Endothelial cell of umbilical vein (primary cell): ENCODE measurements around the gene CAMKMT. TPM values are rescaled to one million over a fixed set of nuclear protein-coding genes. Genes with fewer than 3 reads are reported as not detected.

ENCODE experiments used
- BruUV-seq: library from RNA; stranded (reverse); fragments of 400-500 nt; replicated peaks from 2 replicates; lab custom pipeline; 2021; lab: Mats Ljungman, UMichigan
- CTCF ChIA-PET: fragments of 300-600, 350-600 bp; sonication (Branson Sonifier 250); formaldehyde crosslinking; loops from one replicate; lab custom pipeline; 2021; ENCODE audit warnings: antibody characterized with exemption, inconsistent platforms; lab: Charles Lee
- POLR2A ChIA-PET: fragments of 300-600, 350-600 bp; sonication (Branson Sonifier 250); formaldehyde crosslinking; loops from one replicate; lab custom pipeline; 2021; ENCODE audit warnings: antibody characterized with exemption, inconsistent platforms; lab: Charles Lee
- DNase-seq: peaks from one replicate; pipeline ENCODE4 v3.0.0-alpha.2; 2011; ENCODE audit warnings: low read depth, low spot score
- FAIRE-seq: peaks from 2 replicates; lab custom pipeline; 2011; peaks lifted over from hg19 to GRCh38; lab: Jason Lieb, UNC
- H2AFZ ChIP-seq: 2 replicates; pipeline ENCODE4 v1.6.0; 2012; ENCODE audit warnings: low read depth, low read length, control low read depth, inconsistent platforms
- H3K27ac ChIP-seq: 2 replicates; pipeline ENCODE4 v1.5.1; 2011; ENCODE audit warnings: low read depth, mild to moderate bottlenecking, control low read depth, low read length, moderate library complexity; ENCODE audit not compliant: insufficient read depth
- H3K27me3 ChIP-seq, 2 experiments: 2 replicates each; pipeline versions ENCODE4 v1.6.0 to v1.6.1; 2011; ENCODE audit warnings: low read length in 2 of 2, mixed read lengths in 1 of 2; ENCODE audit not compliant: control insufficient read depth in 2 of 2, insufficient read depth in 2 of 2
- H3K36me3 ChIP-seq, 2 experiments: 2 replicates in 1 of 2; 3 replicates in 1 of 2; pipeline ENCODE4 v1.5.1; 2011; ENCODE audit warnings: low read length in 2 of 2, mild to moderate bottlenecking in 1 of 2, moderate library complexity in 1 of 2; ENCODE audit not compliant: control insufficient read depth in 2 of 2, insufficient read depth in 2 of 2; ENCODE audit errors: extremely low read depth in 1 of 2
- H3K4me1 ChIP-seq: 3 replicates; pipeline ENCODE4 v1.5.1; 2011; ENCODE audit warnings: mild to moderate bottlenecking, low read length; ENCODE audit not compliant: control insufficient read depth, insufficient read depth; ENCODE audit errors: extremely low read depth
- H3K4me2 ChIP-seq: 2 replicates; pipeline ENCODE4 v1.6.1; 2011; ENCODE audit warnings: low read length, control low read depth, mixed read lengths; ENCODE audit not compliant: insufficient read depth
- H3K4me3 ChIP-seq, 3 experiments: fragments of 200-600 bp in 1 of 3; sonication (generic), shearing (Covaris generic) in 1 of 3; replicated peaks in 1 of 3; 2 replicates each; pipeline ENCODE4 v1.5.1; 2011 to 2016; ENCODE audit warnings: control low read depth in 3 of 3, low read length in 3 of 3, mild to moderate bottlenecking in 2 of 3, inconsistent platforms in 1 of 3, low read depth in 1 of 3, moderate library complexity in 1 of 3; ENCODE audit not compliant: insufficient read depth in 1 of 3
- H3K79me2 ChIP-seq: 2 replicates; pipeline ENCODE4 v1.6.0; 2012; ENCODE audit warnings: low read length, inconsistent platforms; ENCODE audit not compliant: control insufficient read depth, insufficient read depth
- H3K9ac ChIP-seq: replicated peaks from 2 replicates; pipeline ENCODE3; 2011; ENCODE audit warnings: low read length, control low read depth; ENCODE audit not compliant: insufficient read depth; ENCODE audit errors: extremely low read depth
- H3K9me1 ChIP-seq: replicated peaks from 3 replicates; pipeline ENCODE4 v1.6.0; 2011; ENCODE audit warnings: mild to moderate bottlenecking, low read length; ENCODE audit not compliant: control insufficient read depth, insufficient read depth; ENCODE audit errors: extremely low read depth
- H3K9me3 ChIP-seq: replicated peaks from 2 replicates; pipeline ENCODE4 v1.5.1; 2012; ENCODE audit warnings: low read length, inconsistent platforms; ENCODE audit not compliant: control insufficient read depth, insufficient read depth
- H4K20me1 ChIP-seq: replicated peaks from 2 replicates; pipeline ENCODE3; 2011; ENCODE audit warnings: mild to moderate bottlenecking, low read length; ENCODE audit not compliant: control insufficient read depth, insufficient read depth; ENCODE audit errors: extremely low read depth
- EZH2 ChIP-seq: IDR thresholded peaks from 2 replicates; pipeline ENCODE4 v1.6.1; 2012; ENCODE audit warnings: borderline replicate concordance, low read depth, mild to moderate bottlenecking, moderate library complexity, low read length, inconsistent platforms; ENCODE audit not compliant: severe bottlenecking
- FOS ChIP-seq: IDR thresholded peaks from 2 replicates; pipeline ENCODE4 v1.6.1; 2011; ENCODE audit warnings: mild to moderate bottlenecking, low read length, moderate library complexity, borderline replicate concordance; ENCODE audit not compliant: insufficient read depth
- GATA2 ChIP-seq: IDR thresholded peaks from 2 replicates; pipeline ENCODE4 v1.7.0; 2011; ENCODE audit warnings: low read depth, mild to moderate bottlenecking, moderate library complexity, mixed read lengths, low read length; ENCODE audit not compliant: insufficient read length, insufficient read depth
- JUN ChIP-seq: IDR thresholded peaks from 2 replicates; pipeline ENCODE4 v1.6.1; 2011; ENCODE audit warnings: borderline replicate concordance, low read depth; ENCODE audit not compliant: insufficient read length, insufficient read depth
- MYC ChIP-seq: IDR thresholded peaks from one replicate; pipeline ENCODE4 v1.6.1; 2011; ENCODE audit warnings: mild to moderate bottlenecking, low read depth, low read length
- POLR2A ChIP-seq: IDR thresholded peaks from 2 replicates; pipeline ENCODE4 v1.6.1; 2012; ENCODE audit warnings: low read depth, mild to moderate bottlenecking, control low read depth, low read length
- POLR2AphosphoS5 ChIP-seq: IDR thresholded peaks from 2 replicates; pipeline ENCODE4 v1.6.1; 2012; ENCODE audit warnings: low read depth, mild to moderate bottlenecking, control low read depth, low read length, moderate library complexity; ENCODE audit not compliant: insufficient read depth
- dilution Hi-C: fragments of 300-500 bp; cut with MboI; formaldehyde crosslinking; loops from one replicate; pipeline ENCODE4 v1.15.0; 2019; ENCODE audit warnings: low sequenced_read_pairs; ENCODE audit not compliant: extremely low pct_ligation_motif_present
- intact Hi-C: fragments of 100-400 bp; cut with micrococcal nuclease; formaldehyde crosslinking; loops from one replicate; pipeline ENCODE4 v1.10.0; 2022
- polyA plus RNA-seq, 4 experiments: library from polyadenylated mRNA; depleted of rRNA in 3 of 4; stranded (reverse) in 3 of 4; unstranded in 1 of 4; fragments of >200 nt; gene quantifications; 2 replicates each; pipeline versions ENCODE4 v1.2.1 to v1.2.3, GENCODE V29; 2011 to 2012; ENCODE audit warnings: missing spikeins in 1 of 4
- total RNA-seq: library from RNA; stranded (reverse); gene quantifications from 2 replicates; pipeline ENCODE4 v1.2.3, GENCODE V29; 2021
- TF ChIP-seq, protein P1 (sequence below), 2 donors: IDR thresholded peaks; 1 replicate in 1 of 2; 2 replicates in 1 of 2; pipeline ENCODE4 v1.5.1; 2011; ENCODE audit warnings: low read length in 2 of 2, mild to moderate bottlenecking in 2 of 2, moderate library complexity in 2 of 2, control low read depth in 1 of 2, inconsistent platforms in 1 of 2, low read depth in 1 of 2; ENCODE audit not compliant: insufficient read depth in 1 of 2; ENCODE audit errors: extremely low read depth in 1 of 2
- TF ChIP-seq, protein P2 (sequence below): IDR thresholded peaks from 2 replicates; pipeline ENCODE4 v1.6.1; 2011; ENCODE audit not compliant: insufficient read depth, insufficient read length

The CAMKMT gene
- total and polyA plus RNA-seq, 2 donors (not counting 3 experiments of a cell fraction or from before 2014, with no cell fraction given), result 4.1 to 10.7 TPM

DNA sequence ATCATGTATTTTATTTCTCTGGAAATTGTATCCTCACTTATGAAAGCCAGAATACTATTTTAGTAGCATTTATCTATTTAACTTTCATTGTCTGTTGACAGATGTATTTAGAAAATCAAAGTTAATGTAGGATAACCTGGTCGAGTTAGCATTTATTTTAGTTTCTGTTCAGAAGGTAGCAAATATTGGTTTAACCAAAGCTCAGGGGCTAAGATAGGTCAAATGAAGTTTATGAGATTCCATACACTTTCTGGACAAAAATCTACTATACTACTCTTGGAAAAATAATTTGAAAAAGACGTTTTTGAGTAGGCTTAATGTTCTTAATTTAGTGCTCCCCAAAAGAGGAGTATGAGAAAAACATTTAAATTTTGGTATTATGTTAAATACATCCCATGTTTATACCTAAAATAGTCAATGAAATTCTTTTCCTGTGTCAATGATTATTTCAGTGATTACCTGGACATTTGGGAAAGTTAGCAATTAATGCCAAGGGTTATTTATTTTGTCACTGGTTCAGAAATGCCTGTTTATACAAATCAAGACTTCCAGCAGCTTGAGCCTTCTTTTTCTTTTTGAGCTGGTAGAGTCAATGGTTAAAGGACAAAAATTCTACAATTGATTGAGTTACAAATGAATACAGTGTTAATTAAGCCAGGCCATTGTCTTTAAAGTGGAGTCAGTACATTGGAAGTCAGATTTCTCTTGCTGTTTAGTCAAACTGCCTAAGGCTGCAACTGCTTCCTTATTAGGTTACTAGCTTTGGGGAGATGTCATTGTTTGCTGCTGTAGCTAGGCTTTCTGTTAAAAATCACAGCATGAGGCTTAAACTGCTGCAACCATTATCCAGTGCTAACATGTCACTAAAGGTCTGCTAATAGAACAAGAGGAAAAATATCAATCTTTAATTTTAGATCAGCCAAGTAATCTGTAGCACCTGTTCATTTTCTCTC is 182.3 kb downstream of the CAMKMT start:
- no peak for DNase-seq
- TF ChIP-seq JUN (no peak), GATA2 (no peak), FOS (no peak), EZH2 (no peak), POLR2A (no peak), MYC (no peak), POLR2AphosphoS5 (no peak)
- TF ChIP-seq, protein P1, sequence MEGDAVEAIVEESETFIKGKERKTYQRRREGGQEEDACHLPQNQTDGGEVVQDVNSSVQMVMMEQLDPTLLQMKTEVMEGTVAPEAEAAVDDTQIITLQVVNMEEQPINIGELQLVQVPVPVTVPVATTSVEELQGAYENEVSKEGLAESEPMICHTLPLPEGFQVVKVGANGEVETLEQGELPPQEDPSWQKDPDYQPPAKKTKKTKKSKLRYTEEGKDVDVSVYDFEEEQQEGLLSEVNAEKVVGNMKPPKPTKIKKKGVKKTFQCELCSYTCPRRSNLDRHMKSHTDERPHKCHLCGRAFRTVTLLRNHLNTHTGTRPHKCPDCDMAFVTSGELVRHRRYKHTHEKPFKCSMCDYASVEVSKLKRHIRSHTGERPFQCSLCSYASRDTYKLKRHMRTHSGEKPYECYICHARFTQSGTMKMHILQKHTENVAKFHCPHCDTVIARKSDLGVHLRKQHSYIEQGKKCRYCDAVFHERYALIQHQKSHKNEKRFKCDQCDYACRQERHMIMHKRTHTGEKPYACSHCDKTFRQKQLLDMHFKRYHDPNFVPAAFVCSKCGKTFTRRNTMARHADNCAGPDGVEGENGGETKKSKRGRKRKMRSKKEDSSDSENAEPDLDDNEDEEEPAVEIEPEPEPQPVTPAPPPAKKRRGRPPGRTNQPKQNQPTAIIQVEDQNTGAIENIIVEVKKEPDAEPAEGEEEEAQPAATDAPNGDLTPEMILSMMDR (IDR thresholded peaks at IDR 0.05; ENCODE audit: extremely low read depth in 1 of 2, insufficient read depth in 1 of 2, low read depth in 1 of 2, low read length in 2 of 2), result no peak
- TF ChIP-seq, protein P2, sequence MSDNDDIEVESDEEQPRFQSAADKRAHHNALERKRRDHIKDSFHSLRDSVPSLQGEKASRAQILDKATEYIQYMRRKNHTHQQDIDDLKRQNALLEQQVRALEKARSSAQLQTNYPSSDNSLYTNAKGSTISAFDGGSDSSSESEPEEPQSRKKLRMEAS, result no peak
- Histone ChIP-seq H2AFZ (no peak overlapping the region), H3K27ac (no peak overlapping the region), H3K9me1 (no peaks in the 10 kb centered on the region), H3K4me2 (no peak overlapping the region), H3K9ac (no peak overlapping the region), H3K36me3 (no peaks in the 10 kb centered on the region), H4K20me1 (no peaks in the 10 kb centered on the region), H3K79me2 (no peaks in the 10 kb centered on the region), H3K4me1 (peaks cover 8% of the 10 kb centered on the region), H3K9me3 (no peaks in the 10 kb centered on the region), H3K27me3 (no peaks in the 10 kb centered on the region), H3K4me3 (no peak overlapping the region)
- intact Hi-C loops, result no loop called here
- dilution Hi-C loops, result no loop called here
- no peak for FAIRE-seq
- ChIA-PET CTCF (interaction anchor here (0.6 to 1.8 kb wide), 5 partner anchors 17 to 1028 kb away, joined by 3 to 9 read pairs (median 4); no protein-coding TSS in a partner anchor), POLR2A (no interaction called here)
- no TSS peak for BruUV-seq
